Measurements from ENCODE around the gene GABRP.

Gene GABRP

DNA sequence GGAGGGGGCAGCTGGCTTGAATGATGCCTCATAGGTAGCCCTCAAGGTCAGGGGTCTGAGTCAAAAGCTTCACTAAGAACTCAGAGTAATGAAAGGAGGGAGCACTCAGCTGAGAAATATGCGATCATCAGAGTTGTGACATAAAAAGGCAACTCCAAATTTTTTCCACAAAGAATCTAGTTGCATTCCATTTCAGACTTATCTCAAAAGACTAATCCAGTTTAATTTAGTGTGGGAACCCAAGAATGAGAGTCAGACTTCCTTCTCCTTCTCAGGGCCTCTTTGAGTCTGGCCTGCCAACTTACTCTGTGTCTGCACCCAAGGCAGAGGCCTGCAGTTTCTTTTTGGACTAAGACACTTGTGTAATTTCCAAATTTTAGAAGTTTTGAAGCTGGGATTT lies 34.7 kb downstream of the GABRP start:
- DNase-seq (ENCODE audit: low read depth in 1 of 2, low spot score in 1 of 2) = no peak
- H3K27ac ChIP-seq (replicated peaks) = no peak overlapping the region
- no peak overlapping the region for H3K4me3 ChIP-seq (replicated peaks; ENCODE audit: insufficient read depth, low read length)
- TF ChIP-seq SPI1 (IDR thresholded peaks at IDR 0.05; ENCODE audit: borderline replicate concordance, low read depth) (no peak), GABPA (IDR thresholded peaks at IDR 0.05; ENCODE audit: low read depth) (no peak), POLR2AphosphoS5 (IDR thresholded peaks at IDR 0.05; ENCODE audit: low read depth) (no peak)
- TF ChIP-seq, protein P1, sequence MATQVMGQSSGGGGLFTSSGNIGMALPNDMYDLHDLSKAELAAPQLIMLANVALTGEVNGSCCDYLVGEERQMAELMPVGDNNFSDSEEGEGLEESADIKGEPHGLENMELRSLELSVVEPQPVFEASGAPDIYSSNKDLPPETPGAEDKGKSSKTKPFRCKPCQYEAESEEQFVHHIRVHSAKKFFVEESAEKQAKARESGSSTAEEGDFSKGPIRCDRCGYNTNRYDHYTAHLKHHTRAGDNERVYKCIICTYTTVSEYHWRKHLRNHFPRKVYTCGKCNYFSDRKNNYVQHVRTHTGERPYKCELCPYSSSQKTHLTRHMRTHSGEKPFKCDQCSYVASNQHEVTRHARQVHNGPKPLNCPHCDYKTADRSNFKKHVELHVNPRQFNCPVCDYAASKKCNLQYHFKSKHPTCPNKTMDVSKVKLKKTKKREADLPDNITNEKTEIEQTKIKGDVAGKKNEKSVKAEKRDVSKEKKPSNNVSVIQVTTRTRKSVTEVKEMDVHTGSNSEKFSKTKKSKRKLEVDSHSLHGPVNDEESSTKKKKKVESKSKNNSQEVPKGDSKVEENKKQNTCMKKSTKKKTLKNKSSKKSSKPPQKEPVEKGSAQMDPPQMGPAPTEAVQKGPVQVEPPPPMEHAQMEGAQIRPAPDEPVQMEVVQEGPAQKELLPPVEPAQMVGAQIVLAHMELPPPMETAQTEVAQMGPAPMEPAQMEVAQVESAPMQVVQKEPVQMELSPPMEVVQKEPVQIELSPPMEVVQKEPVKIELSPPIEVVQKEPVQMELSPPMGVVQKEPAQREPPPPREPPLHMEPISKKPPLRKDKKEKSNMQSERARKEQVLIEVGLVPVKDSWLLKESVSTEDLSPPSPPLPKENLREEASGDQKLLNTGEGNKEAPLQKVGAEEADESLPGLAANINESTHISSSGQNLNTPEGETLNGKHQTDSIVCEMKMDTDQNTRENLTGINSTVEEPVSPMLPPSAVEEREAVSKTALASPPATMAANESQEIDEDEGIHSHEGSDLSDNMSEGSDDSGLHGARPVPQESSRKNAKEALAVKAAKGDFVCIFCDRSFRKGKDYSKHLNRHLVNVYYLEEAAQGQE (IDR thresholded peaks at IDR 0.05; ENCODE audit: insufficient replicate concordance, low read depth) = no peak
- TF ChIP-seq, protein P2, sequence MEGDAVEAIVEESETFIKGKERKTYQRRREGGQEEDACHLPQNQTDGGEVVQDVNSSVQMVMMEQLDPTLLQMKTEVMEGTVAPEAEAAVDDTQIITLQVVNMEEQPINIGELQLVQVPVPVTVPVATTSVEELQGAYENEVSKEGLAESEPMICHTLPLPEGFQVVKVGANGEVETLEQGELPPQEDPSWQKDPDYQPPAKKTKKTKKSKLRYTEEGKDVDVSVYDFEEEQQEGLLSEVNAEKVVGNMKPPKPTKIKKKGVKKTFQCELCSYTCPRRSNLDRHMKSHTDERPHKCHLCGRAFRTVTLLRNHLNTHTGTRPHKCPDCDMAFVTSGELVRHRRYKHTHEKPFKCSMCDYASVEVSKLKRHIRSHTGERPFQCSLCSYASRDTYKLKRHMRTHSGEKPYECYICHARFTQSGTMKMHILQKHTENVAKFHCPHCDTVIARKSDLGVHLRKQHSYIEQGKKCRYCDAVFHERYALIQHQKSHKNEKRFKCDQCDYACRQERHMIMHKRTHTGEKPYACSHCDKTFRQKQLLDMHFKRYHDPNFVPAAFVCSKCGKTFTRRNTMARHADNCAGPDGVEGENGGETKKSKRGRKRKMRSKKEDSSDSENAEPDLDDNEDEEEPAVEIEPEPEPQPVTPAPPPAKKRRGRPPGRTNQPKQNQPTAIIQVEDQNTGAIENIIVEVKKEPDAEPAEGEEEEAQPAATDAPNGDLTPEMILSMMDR (IDR thresholded peaks at IDR 0.05; ENCODE audit: insufficient read depth, low read length) = no peak
- no peaks in the 10 kb centered on the region for H3K27me3 ChIP-seq (ENCODE audit: insufficient read depth, poor library complexity, severe bottlenecking)

DNA sequence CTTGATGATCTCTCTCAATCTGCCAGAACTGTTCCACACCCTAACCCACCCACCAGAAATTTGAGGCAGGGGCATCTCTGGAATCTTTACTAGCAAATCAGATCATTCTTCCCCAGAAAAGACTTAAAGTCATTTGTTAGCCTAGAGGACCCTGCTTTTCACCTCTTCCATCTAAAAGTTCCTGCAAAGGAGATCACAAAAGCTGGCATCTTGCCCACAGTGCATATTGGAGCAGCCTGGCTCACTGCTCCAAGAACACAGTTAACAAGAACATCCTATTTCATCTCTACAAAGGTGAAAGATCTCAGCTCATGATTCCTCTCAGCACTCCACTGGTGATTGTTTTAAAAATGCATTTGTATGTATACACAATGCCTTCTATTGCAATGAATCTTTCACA lies 36.3 kb downstream of the GABRP start:
- Histone ChIP-seq H3K4me3 (replicated peaks; ENCODE audit: insufficient read depth, low read length) (no peak overlapping the region), H3K27ac (replicated peaks) (no peak overlapping the region), H3K27me3 (ENCODE audit: insufficient read depth, poor library complexity, severe bottlenecking) (no peaks in the 10 kb centered on the region)
- TF ChIP-seq POLR2AphosphoS5 (IDR thresholded peaks at IDR 0.05; ENCODE audit: low read depth) (no peak), GABPA (IDR thresholded peaks at IDR 0.05; ENCODE audit: low read depth) (no peak), SPI1 (IDR thresholded peaks at IDR 0.05; ENCODE audit: borderline replicate concordance, low read depth) (no peak)
- TF ChIP-seq, protein P2 (IDR thresholded peaks at IDR 0.05; ENCODE audit: insufficient read depth, low read length) = no peak
- TF ChIP-seq, protein P1 (IDR thresholded peaks at IDR 0.05; ENCODE audit: insufficient replicate concordance, low read depth) = no peak
- DNase-seq (ENCODE audit: low read depth in 1 of 2, low spot score in 1 of 2) = no peak

DNA sequence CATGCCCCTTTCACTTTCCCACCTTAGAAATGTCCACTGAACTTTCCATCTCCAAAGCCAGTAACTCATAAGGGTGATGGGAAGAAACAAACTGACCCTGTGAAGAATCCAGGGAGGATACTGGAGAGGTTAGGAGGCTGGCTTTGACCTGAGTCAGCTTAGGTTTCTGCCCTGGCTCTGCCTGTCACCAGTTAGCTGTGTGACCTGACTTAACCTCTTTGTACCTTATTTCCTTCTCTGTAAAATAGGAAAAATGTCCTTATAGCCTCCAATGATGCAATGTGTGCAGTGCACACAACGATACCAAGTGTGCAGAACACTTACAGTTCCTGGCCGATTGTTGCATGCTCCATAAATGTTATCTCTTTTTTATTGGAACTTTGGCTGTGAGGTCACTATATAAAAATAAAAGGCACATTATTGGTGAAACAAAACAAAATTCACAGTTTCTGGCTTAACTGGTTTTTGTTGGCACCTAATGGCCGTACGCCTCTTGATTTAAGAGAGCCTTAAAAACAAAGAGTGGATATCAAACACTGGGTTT lies 37.8 kb downstream of the GABRP start:
- no peak overlapping the region for H3K27ac ChIP-seq (replicated peaks)
- TF ChIP-seq, protein P2 (IDR thresholded peaks at IDR 0.05; ENCODE audit: insufficient read depth, low read length) = no peak
- no peak for TF ChIP-seq GABPA (IDR thresholded peaks at IDR 0.05; ENCODE audit: low read depth)
- TF ChIP-seq POLR2AphosphoS5 (IDR thresholded peaks at IDR 0.05; ENCODE audit: low read depth) = no peak
- TF ChIP-seq, protein P1 (IDR thresholded peaks at IDR 0.05; ENCODE audit: insufficient replicate concordance, low read depth) = no peak
- no peak for TF ChIP-seq SPI1 (IDR thresholded peaks at IDR 0.05; ENCODE audit: borderline replicate concordance, low read depth)
- no peak overlapping the region for H3K4me3 ChIP-seq (replicated peaks; ENCODE audit: insufficient read depth, low read length)
- H3K27me3 ChIP-seq (ENCODE audit: insufficient read depth, poor library complexity, severe bottlenecking) = no peaks in the 10 kb centered on the region
- no peak for DNase-seq (ENCODE audit: low read depth in 1 of 2, low spot score in 1 of 2)
